Frontal cortex (tissue), 4 donors: ENCODE data around the gene PDCD1. TPM values are rescaled to one million over a fixed set of nuclear protein-coding genes. Genes with fewer than 3 reads are reported as not detected.
"Not testable (repeated sequence)": the region's sequence is repeated elsewhere in the genome, so short reads cannot be mapped to it uniquely, and the experiment has no call there.

Experiments used
- DNase-seq, 2 donors: peaks; one replicate each; pipeline ENCODE4 v3.0.0; 2012; ENCODE audit warnings: low spot score in 2 of 2
- FAIRE-seq: peaks from 2 replicates; lab custom pipeline; 2012; peaks lifted over from hg19 to GRCh38; lab: Jason Lieb, UNC
- total RNA-seq: library from RNA; depleted of rRNA; stranded (reverse); fragments of >200 nt; gene quantifications from one replicate; pipeline ENCODE4 v1.2.3, GENCODE V29; 2014
- donor health status: control.
- donor health status: control.
- donor health status: control.

PDCD1 gene
- total RNA-seq, 1 donor from 2014 or later, result 0.41 TPM

- FAIRE-seq (no peak), DNase-seq (no peak)
Measured at GRCh38 chr2:241880311-241881073, 21.8 kb upstream of the PDCD1 start.

- DNase-seq (no peak), FAIRE-seq (no peak)
Measured at GRCh38 chr2:241879326-241879725, 20.6 kb upstream of the PDCD1 start.

- FAIRE-seq (no peak), DNase-seq (peak; percentile 73 to 82)
Measured at GRCh38 chr2:241877989-241878970, 19.6 kb upstream of the PDCD1 start.

- FAIRE-seq (no peak), DNase-seq (no peak)
Measured at GRCh38 chr2:241877197-241877685, 18.5 kb upstream of the PDCD1 start.

GRCh38 chr2:241876528-241877196 lies 18.0 kb upstream of the PDCD1 start:
- no peak for DNase-seq
- no peak for FAIRE-seq

- not testable (repeated sequence) for DNase-seq, FAIRE-seq
Measured at GRCh38 chr2:241875754-241876527, 17.2 kb upstream of the PDCD1 start.

GRCh38 chr2:241874277-241874925 lies 15.7 kb upstream of the PDCD1 start:
- no peak for DNase-seq
- no peak for FAIRE-seq

- no peak for FAIRE-seq
- no peak for DNase-seq
Measured at GRCh38 chr2:241873803-241874110, 15.1 kb upstream of the PDCD1 start.

- FAIRE-seq (no peak), DNase-seq (no peak)
Measured at GRCh38 chr2:241873081-241873802, 14.5 kb upstream of the PDCD1 start.

- no peak for FAIRE-seq
- no peak for DNase-seq
Measured at GRCh38 chr2:241872313-241872642, 13.6 kb upstream of the PDCD1 start.

- FAIRE-seq, result no peak
- no peak for DNase-seq
Measured at GRCh38 chr2:241871538-241872312, 13.0 kb upstream of the PDCD1 start.

GRCh38 chr2:241870611-241871537 lies 12.2 kb upstream of the PDCD1 start:
- DNase-seq (no peak), FAIRE-seq (no peak)

- DNase-seq, result no peak
- FAIRE-seq, result no peak
Measured at GRCh38 chr2:241870081-241870541, 11.4 kb upstream of the PDCD1 start.

- DNase-seq, result peak in 1 of 2 donors; percentile 62
- no peak for FAIRE-seq
Measured at GRCh38 chr2:241869087-241869961, 10.6 kb upstream of the PDCD1 start, which contains the start of gene RTP5. Gene RTP5 (plus strand): TSS chr2:241869729. CDS start chr2:241869757, 28 bp downstream.

- FAIRE-seq (no peak), DNase-seq (peak in 1 of 2 donors; percentile 49)
Measured at GRCh38 chr2:241868661-241869081, 10.0 kb upstream of the PDCD1 start.
